ENCODE measurements around the gene SLC40A1. TPM values are rescaled to one million over a fixed set of nuclear protein-coding genes. Genes with fewer than 3 reads are reported as not detected.

The SLC40A1 gene
- total and polyA plus RNA-seq, 10 of the 15 experiments (the other 5 are each of a cell fraction or from before 2014, with no cell fraction given) = 0.01 to 0.38 (median 0.08) TPM; not detected in 7

- no peak for TF ChIP-seq MTA2 (IDR thresholded peaks at IDR 0.05; ENCODE audit: low read depth)
- no peak for TF ChIP-seq USF2 (IDR thresholded peaks at IDR 0.05; ENCODE audit: borderline replicate concordance, low read depth, low read length)
- no peak for TF ChIP-seq E4F1 (IDR thresholded peaks at IDR 0.05; ENCODE audit: borderline replicate concordance, partially characterized antibody)
Measured at GRCh38 chr2:189625636-189626035, 45.0 kb upstream of the SLC40A1 start (continued).

DNA sequence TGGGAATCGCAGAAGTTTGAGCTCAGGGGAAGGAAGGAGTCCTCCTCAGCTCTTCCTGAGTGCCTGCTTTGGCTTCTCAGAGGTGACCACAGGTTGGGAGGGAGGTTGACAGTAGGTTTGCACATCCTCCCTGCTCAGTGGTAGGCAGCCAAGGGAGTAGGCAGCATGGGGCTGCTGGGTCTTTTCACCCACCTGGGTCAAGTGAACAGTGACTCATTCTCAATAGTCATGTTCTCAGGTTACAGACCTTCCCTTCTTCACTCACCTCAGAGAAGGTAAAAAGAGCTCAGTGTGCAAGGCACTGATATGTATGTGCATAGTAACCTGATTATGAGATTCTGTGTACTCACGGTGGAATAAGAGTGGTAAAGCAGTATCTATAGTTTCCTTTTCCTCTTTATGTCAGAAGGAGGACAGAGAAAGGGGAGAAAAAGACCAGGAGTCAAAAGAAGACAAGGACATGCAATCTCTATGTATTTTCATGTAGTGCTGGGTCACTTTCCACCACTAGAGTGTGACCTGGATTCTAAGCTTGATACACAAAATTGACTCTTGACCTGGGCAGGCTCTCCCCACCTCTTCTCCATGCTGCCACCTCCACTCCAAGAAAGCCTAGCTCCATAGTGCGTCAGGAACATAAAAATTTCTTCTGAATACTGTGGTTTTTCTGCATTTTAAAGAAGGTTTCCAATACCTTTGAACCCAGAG is 44.2 kb upstream of the SLC40A1 start:
- SMC1A ChIA-PET (ENCODE audit: uncharacterized antibody, unreplicated experiment) = interaction anchor here (0.9 kb wide), 1 partner anchor 180 kb away, joined by 4 read pairs; no protein-coding TSS in a partner anchor
- RAD21 ChIA-PET (ENCODE audit: unreplicated experiment) = no interaction called here

More for the DNA sequence above, 44.2 kb upstream of the SLC40A1 start:
- ChIA-PET POLR2A (no interaction called here), CTCF (no interaction called here)
- no peak overlapping the region for H2AFZ ChIP-seq (ENCODE audit: control insufficient read depth, low read depth, low read length)
- H3K4me1 ChIP-seq (ENCODE audit: control insufficient read depth, insufficient read depth, low read length) = no peaks in the 10 kb centered on the region
- no peaks in the 10 kb centered on the region for H3K36me3 ChIP-seq (ENCODE audit: control insufficient read depth in 2 of 2, insufficient read depth in 2 of 2, low read length in 1 of 2)
- intact Hi-C loops (cut with micrococcal nuclease; ENCODE audit: unreplicated experiment) (no loop called here), in situ Hi-C loops (cut with MboI) (no loop called here)
- no peaks in the 10 kb centered on the region for H4K20me1 ChIP-seq (ENCODE audit: control insufficient read depth, insufficient read depth)
- no peak overlapping the region for H3K9ac ChIP-seq (ENCODE audit: control insufficient read depth, insufficient read depth, low read length)
- H3K27ac ChIP-seq (ENCODE audit: control insufficient read depth, insufficient read depth) = no peak overlapping the region
- no peak overlapping the region for H3K4me3 ChIP-seq
- no TSS peak for BruUV-seq (replicated peaks)
- ATAC-seq (peak; percentile 45), DNase-seq (ENCODE audit: low read depth, low spot score) (no peak), FAIRE-seq (no peak)
- H3K9me3 ChIP-seq (replicated peaks; ENCODE audit: control insufficient read depth, insufficient read depth, low read length) = no peaks in the 10 kb centered on the region
- 21% methylated on average over 3 of the region's 3 CpGs for WGBS (ENCODE audit: insufficient coverage, insufficient replicate concordance, low lambda C conversion rate, missing lambda C conversion rate)
- H3K79me2 ChIP-seq (ENCODE audit: control insufficient read depth, insufficient read depth, low read length) = no peaks in the 10 kb centered on the region
- no peak overlapping the region for H3K4me2 ChIP-seq (ENCODE audit: control insufficient read depth, insufficient read depth)
- H3K27me3 ChIP-seq (replicated peaks in 1 of 2; ENCODE audit: control insufficient read depth in 2 of 2, insufficient read depth in 2 of 2, low read length in 1 of 2) = no peaks in the 10 kb centered on the region
- TF ChIP-seq HCFC1 (IDR thresholded peaks at IDR 0.05; ENCODE audit: low read length) (no peak), PBX3 (IDR thresholded peaks at IDR 0.05; ENCODE audit: insufficient replicate concordance, low read depth, low read length) (no peak)

Data from GM12878 (cell line).